CD1c-positive myeloid dendritic cell (primary cell): ENCODE data around the gene MYH9.

Experiments
- DNase-seq: peaks from one replicate; pipeline ENCODE4 v3.0.0-alpha.2; 2016; ENCODE audit errors: extremely low spot score

Gene MYH9

DNA sequence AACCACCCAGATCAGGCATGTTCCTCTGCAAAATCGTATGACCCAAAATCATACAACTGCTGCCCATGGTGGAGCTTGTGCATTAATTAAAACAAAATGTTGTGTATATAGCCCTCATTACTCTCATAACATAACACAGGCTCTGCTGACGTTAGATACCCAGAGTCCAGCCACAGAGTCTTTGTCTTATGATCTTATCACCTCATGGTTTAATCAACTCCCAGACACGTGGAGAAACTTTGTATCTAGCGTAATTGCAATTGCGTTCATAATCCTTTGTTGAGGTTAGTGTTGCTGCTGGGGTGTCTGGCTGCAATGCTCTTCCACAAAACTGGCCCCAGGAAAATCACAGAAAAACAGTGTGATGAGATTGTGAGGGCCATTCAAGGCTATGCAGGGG is 139.8 kb downstream of the MYH9 start:
- no peak for DNase-seq

DNA sequence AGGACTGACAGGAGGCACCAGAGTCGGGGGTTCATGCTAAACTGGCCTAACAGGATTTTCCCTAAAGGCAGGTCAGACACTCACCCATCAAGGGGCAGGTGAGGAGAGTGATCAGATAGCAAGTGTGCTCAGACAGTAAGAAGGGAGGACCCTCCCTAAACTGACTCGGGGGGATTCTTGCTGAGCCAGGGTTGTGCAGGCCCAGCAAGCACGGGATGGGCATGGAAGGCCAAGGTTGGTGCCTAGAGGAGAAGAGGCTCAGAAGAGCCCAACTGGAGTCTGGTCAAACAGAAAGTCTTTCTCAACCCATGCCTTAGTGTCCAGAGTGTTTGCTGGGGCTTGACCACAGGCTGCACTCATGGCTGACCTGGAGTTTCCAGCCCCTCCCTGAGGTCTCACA is 141.0 kb downstream of the MYH9 start:
- no peak for DNase-seq

DNA sequence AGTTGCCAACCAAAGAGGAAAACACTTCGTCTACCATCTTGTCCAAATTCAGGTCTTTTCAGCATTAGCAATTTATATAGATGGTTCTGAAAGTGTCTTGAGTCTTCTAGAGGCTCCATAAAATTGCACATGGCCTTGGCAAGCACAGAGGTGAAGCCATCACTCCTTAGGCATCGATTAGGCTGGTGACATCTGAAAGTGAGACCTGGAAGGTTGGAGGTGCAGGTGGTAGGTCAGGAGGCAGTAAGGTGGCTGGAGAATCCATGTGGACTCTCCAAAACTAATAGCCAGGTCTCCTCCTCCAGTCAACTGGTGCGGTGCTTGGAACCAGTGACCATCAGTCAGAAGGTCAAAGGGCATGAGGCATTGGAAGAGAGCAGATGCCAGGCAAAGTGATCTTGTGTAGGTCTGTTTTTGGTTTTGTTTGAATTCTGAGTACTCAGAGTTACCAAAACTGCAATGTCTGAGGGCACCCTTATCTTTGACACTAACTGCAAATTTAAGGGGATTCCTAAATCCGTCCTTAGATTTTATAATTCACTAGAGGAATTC is 141.9 kb downstream of the MYH9 start:
- DNase-seq: no peak

DNA sequence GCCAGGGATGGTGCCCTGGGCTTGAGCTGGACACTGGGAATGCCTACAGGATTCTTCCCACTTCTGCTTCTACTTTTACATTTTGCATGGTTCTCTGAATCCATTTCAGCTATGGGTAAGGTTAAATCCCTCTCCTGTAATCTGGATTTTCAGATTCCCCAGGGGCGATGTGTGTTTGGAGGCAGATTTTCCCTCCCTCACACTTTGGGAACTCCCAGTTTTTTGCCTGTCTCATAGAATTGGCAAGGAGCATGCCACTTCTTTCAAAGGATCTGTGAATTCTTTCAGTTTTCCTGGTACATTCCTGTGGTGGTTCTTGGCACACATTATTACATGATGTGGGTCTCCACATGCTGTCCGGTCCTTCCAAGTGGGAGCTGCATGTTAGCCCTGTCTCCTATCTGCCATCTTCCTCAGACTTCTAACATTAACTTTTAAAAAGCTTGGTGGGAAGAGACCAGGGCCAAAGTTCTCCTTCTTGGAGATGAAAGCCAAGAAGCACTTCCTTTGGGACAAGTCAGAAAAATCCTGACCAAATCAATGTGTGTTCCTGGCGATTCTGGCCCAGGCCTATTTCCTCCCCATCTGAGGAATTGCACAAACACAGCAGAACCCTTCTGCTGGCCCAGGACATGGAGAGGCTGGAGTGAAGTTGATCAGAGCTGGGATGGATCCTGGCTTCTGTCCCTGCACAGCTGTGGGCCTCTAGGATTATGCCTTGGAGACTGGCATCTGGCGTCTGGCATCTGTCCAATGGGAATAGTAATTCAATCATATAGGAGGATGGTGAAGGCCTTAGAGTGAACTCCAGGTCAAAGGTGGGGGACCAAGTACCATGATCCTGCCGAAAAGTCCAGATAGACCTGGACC is 143.0 kb downstream of the MYH9 start:
- DNase-seq: no peak

DNA sequence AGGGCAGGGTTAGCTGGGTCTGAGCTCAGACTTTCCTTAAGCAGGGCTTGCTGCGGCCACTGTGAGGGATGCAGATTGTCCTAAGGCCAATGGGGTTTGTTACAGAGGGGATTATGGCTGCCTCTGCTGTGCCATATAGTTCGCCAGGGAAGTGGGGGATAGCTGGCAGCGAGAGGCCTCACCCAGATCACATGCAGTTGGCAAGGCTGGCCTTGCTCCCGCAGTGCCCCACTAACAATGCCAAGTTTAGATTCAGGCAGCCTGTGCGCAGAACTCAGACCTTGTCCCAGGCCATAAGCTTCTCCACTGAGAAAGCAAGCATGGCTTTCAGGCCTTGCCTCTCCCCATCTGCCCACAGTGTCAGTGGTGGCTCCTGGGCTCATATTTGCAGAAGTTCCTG is 143.8 kb downstream of the MYH9 start:
- DNase-seq: no peak

DNA sequence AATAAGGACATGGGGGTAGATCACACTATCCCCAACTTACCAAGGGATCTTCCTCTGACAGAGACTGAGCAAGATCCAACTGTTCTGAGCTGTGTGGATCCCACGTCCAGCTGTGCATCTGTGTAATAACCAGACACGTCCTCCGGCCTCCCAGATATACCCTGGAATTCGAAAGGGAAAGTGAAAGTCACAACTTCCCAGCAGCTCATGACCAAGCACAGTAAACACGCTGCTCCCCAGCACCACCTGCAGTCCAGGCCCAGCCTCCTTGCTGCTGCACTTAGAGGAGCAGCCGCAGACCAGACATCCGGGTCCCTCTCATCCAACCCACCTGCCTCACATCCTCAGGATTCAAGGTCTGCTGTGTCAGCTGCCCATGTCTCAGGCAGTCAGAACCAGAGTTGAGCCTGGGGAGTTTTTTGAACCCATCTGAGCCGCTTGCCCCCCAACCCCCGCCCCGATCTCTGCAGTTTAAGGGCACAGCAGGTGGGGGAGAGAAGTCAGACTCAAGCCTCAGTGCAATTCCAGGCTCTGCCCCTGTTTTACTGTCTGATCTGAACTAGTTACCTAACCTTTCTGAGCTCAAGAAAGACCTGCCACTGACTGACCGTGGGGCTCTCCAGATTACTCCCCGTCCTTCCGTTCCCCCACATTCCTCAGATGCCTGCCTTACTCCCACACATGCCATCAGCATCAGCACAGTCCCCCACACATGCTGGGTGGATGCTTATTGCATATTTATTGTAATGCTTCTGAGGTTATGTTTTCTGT is 148.2 kb downstream of the MYH9 start, which contains the start of gene APOL2:
Gene APOL2 (minus strand): TSS at position 127 of the 771 bp plus-strand sequence. CDS start 6,365 bp downstream, outside the sequence.
- peak; percentile 88 for DNase-seq

DNA sequence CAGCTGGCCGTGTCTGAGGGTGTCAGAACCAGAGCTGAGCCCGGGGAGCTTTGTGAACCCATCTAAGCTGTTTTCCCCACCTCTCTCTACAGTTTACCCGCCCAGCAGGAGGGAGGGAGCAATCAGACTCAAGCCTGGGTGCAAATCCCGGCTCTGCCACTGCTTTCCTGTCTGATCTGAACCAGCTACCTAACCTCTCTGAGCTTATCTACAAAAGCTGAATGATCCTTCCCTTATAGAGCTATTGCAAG is 148.7 kb downstream of the MYH9 start:
- DNase-seq: no peak

DNA sequence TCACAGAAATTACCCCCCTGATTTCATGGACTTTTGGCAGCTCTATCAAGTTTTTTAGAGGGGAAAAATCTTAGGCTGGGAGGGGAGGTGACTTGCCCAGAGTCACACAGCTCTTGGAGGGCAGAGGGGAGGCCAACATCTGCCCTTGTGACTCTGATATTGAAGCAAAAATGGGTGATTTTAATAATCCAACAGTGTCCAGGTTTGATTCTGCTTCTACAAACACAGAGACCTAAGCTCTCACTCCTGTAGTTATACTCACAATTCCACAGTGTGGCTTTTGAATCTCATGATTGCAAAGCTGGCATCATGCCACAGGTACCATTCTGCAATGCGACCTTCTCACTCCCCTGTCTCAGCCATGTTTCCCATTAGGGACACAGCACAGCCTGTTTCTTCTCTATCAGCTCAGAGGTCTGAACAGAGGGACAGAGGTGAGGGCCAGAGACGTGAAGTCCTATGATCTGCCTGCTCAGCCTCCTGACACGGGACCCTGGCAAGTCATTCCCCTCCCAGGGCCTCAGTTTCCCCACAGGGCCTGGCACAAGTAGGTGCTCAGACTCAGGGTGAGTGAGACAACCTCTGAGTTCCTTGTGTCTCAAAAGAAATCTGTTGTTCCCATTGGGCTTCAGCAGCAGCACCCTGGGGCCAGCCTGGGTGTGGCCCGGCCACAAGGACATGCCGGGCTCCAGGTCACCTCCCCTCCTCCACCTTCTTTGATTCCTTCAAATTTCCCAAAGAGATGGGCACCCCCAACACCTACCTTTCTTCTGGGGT is 149.2 kb downstream of the MYH9 start:
- DNase-seq: no peak

DNA sequence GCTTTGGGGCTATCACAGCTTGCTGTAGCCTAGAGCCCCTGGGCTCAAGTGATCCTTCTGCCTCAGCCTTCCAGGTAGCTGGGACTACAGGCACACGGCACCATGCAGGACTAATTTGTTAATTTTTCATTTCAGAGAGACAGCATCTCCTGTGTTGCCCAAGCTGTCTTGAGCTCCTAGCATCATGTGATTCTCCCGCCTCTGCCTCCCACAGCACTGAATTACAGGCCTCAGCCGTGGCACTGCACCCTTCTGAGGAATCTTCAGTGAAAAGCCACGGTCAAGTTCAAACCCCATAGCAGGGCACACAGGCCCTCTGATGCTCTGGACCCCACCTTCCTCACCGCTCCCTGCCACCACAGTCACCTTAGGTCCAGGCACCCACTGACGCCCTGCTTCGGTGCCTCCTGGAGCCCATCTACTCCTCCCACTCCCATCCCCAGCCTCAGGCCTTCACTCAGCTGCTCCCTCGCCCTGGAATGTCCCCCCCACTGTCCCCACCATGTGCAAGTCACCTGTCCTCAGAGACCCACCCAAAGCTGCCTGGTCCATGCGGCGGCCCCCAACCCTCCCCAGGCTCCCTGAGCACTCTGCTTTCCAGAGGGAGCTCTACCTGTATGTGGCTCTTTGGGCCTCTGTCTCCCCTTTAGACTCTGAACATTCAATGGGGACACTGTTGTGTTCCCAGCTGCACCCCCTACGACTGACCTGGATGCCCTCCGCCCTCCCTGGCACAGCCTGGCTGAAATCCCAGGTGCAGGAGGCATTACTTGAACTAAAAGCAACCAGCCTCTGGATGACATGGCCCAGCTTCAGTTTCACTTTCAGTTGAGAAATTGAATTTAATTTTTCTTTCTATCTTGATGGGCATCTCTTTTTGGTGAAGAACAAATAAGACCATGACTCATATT is 150.1 kb downstream of the MYH9 start:
- DNase-seq: peak; percentile 39

DNA sequence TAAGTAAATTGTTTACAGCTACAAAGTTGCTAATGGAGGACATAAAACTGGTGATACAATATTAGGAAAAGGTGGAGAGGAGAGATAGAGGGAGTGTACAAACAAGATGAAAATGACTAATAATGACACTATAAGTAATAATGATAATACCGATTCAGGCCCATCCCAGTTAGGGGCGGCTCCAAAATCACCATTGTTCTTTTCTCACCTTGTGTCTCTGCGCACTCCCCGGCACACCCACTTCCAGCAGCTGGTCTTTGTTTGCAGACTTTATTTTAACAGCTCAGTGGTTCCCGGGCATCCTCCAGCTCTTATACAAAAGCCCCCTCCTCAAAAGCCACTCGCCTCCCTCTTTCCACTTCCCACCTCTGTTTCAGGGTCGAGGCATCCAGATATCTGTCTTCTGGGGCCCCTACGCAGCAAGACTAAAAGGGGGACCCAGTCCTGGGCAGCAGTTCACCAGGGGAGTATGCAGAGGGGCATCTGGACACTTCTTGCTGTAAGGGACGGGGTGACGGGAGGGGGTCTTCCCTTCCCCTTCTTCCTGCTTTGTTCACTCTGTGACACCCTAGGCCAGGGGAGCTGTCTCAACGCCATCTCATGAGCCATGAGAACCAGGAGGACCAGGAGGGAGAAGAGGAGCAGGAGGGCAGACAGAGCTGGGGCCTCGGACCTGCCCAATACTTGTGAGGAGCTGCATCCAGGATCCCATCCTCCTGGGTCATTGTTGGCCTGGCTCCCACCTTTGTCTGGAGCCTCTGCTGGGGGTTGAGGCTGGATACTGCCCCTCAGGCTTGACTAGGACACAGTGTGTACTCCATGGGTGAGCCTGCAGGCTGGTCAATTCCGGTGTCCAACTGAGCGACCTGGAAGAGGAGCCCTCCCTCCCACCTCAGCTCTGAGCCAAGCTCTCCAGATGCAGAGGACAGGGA is 151.1 kb downstream of the MYH9 start:
- no peak for DNase-seq

DNA sequence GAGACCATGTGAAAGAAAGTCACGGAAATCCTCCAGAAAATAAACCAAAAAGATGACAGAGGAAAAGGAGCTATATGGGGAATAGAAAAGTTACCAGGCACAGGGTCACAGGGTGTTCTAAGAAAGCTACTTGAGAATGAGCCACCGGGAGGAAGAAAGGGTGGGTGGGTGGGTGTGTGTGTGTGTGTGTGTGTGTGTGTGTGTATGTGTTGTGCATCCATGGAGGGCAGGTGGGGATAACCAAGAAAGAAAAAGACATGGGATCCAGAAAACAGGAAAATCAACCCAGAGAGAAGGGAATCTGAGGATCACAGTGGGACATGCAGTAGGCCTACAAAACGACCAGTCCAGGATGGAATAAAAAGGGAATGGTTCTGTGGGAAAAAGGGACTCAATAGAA is 152.2 kb downstream of the MYH9 start:
- DNase-seq: no peak

DNA sequence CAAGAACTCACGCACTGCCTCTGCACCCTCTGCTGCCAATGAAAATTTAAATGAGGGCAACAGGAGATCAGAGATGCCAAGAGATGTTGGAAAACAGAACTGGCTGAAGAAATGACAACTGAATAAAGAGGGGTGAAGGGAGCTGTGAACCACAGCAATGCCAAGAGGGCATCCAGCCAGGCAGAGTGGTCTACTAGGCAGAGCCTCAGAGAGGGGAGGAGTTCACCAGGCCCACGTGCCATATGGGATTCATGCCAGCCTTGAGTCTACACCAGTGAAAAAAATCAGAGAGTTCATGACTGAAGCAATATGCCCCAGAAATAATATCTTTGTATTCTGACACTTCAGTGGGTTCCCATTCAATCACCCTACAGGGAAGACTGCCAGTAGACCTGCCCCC is 152.8 kb downstream of the MYH9 start:
- no peak for DNase-seq

DNA sequence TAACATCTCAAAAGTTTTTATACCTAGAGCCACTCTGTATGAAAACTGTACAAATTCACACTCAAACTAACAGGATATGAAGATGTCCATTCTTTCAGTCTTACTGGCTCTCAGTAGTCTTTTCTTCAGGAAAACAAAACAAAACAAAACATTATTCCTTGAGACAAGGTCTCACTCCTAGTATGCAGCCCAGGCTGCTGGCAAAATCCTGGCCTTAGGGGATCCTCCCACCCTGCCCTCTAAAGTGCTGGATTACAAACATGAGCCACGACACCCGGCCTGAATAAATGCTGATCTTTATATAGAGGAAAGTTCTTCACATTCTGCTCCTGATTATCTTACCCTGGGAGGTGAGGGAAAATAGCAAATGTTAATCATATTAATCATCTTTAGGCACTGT is 153.6 kb downstream of the MYH9 start:
- no peak for DNase-seq

DNA sequence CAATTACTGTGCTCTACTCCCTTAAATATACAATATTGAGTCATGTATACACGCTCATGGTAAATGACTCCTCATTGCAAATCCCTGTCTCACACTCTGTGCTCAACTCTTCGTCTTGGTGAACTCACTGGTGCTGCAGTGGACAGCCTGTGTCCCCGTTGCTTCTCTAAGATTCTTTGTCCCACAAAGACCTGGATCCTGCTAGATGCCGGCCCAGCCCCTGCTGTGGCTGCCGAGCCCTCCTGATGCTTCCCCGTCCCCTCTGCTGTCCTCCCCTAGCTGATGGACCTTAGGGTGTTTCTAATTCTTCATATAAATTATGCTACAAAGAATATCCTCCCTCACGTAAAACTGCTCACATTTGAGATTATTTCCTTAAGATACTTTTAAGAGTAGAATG is 154.0 kb downstream of the MYH9 start:
- DNase-seq: no peak

DNA sequence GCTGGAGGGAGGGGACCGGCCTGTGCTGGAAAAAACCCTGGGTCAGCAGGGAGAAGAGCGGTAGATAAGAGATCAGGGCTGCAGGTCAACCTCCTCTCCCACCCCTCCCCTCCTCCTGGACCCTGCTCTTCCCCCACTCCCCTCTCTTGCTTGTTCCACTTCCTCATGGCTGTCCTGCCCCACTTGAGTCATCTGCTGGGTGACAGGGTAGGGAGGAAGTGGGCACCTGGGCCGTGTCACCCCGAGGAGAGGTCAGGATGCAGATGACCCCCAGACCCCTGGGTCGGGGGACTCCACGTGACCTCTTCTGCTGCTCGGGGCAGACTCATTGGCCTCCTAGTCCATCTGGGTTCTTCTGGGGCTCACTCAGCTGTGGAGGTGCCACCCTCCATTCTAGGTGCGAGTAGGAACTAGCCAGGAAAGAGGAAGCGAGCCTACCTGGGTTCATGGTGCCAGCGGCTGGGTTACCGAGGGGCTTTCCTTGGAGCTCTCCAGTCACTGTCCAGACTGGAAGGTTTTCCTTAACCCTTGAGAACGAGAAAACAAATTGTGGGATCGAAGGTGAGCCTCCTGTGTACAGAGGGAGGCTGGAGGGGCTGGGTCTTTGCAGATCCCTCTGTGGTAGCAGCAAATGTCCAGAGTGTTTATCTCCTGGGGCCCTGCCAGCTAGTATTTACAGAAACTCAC is 154.9 kb downstream of the MYH9 start:
- no peak for DNase-seq
